K562 (cell line): Measurements from ENCODE around the gene RBM34.

ENCODE experiments used
- POLR2AphosphoS5 ChIP-seq: IDR thresholded peaks from 2 replicates; pipeline ENCODE4 v1.6.1; 2011; ENCODE audit warnings: mild to moderate bottlenecking, low read depth, low read length, moderate library complexity; ENCODE audit not compliant: control insufficient read depth, insufficient read depth
- ZBTB49 ChIP-seq: sonication (generic); formaldehyde crosslinking; IDR thresholded peaks from 2 replicates; pipeline ENCODE4 v1.8.0; 2022; ENCODE audit warnings: missing genetic modification reagents, mild to moderate bottlenecking, borderline replicate concordance

GRCh38 chr1:235087906-235088305 lies 73.1 kb downstream of the RBM34 start:
- TF ChIP-seq POLR2AphosphoS5 (no peak), ZBTB49 (no peak)
